Erythroblast (primary cell): ENCODE results near the gene RBBP5.

Experiments
- DNase-seq, 2 experiments: peaks; one replicate each; lab custom pipeline; 2025; lab: John Stamatoyannopoulos, UW
- GATA1 ChIP-seq: IDR thresholded peaks from 2 replicates; pipeline ENCODE4 v1.6.1; 2011; ENCODE audit warnings: low read depth, mild to moderate bottlenecking, control low read depth, low read length, moderate library complexity
- POLR2A ChIP-seq: IDR thresholded peaks from 2 replicates; pipeline ENCODE4 v1.6.1; 2011; ENCODE audit warnings: mild to moderate bottlenecking, low read length

The RBBP5 gene

DNA sequence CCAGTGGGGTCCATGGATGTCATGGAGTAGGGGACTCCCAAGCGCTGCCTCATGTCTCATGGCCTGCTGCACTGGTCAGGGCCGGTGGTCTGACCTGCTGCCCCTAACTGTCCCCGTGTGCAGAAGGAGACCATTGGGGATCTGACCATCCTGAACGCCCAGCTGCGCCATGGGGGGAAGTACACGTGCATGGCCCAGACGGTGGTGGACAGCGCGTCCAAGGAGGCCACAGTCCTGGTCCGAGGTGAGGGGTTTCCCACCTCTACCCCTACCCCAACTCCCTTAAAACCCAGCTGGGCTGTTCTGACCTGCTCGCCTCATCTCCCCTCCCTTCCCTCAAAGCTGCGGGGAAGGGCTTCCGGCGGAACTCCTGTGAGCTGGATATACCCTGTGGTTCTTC is 56.1 kb downstream of the RBBP5 start:
- TF ChIP-seq GATA1 (no peak), POLR2A (no peak)
- DNase-seq: no peak

DNA sequence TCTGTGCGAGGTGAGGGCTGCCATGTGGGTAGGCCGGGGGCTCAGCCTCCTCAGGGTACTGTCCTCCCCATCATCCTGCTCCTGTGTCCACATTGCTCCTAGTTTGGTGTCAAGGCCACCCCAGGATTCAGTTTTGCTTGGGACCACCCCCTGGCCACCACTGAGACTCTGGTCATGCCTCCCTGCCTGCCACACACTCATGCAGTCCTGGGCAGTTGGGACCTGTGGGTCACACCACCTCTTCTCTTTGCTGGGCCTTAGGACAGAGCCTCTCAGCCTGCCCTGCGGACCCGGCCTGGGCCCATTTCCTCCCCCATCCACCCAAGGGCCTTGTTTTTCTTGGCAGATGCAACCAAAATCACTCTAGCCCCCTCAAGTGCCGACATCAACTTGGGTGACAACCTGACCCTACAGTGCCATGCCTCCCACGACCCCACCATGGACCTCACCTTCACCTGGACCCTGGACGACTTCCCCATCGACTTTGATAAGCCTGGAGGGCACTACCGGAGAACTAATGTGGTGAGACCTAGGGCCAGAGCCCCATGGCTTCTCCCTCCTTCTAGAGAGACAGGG is 56.9 kb downstream of the RBBP5 start:
- DNase-seq: no peak

DNA sequence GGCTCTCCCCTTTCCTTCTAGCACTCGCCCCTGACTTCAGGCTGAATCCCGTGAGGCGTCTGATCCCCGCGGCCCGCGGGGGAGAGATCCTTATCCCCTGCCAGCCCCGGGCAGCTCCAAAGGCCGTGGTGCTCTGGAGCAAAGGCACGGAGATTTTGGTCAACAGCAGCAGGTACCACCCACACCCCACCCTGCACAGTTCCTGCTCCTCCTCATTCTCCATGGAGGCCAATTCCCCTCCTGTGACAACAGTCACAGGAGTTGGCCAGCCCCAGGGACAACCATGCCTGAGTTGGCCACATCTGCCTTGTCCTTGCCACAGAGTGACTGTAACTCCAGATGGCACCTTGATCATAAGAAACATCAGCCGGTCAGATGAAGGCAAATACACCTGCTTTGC is 57.5 kb downstream of the RBBP5 start:
- DNase-seq: no peak
- no peak for TF ChIP-seq POLR2A
- no peak for TF ChIP-seq GATA1

More for the DNA sequence above, 56.9 kb downstream of the RBBP5 start:
- TF ChIP-seq POLR2A (no peak), GATA1 (no peak)

DNA sequence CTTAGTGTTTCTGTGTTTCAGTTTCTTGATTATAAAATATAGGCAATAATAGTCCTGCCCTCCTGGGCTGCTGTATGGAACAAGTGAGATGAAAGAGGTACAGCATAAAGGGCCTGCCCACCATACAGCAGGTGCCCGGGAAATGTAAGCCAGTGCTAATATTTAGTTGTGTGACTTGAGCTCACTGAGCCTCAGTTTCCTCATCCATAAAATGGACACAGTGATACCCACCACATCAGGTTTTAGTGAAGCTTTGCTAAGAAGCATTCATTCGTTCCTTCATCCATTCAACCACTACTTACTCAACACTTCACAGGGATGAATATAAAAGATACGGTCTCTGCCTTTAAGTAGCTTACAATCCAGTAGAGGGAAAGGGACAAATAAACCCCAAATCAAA is 58.9 kb downstream of the RBBP5 start:
- DNase-seq: no peak
- no peak for TF ChIP-seq GATA1
- TF ChIP-seq POLR2A: no peak

DNA sequence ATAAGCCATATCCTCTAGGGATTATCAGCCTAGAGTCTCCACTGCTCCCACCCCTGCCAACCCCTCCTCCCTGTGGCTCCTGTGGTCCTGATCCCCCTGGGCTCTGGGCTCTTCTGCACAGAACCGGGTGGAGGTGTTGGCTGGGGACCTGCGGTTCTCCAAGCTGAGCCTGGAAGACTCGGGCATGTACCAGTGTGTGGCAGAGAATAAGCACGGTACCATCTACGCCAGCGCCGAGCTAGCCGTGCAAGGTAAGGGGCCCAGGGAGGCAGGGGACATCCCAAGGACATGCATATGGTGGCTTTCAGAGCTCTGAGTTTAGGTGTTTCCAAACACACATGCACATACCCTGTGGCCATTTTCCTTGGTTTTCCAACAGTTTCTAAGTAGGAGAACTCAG is 59.5 kb downstream of the RBBP5 start:
- no peak for TF ChIP-seq GATA1
- TF ChIP-seq POLR2A: no peak
- no peak for DNase-seq

DNA sequence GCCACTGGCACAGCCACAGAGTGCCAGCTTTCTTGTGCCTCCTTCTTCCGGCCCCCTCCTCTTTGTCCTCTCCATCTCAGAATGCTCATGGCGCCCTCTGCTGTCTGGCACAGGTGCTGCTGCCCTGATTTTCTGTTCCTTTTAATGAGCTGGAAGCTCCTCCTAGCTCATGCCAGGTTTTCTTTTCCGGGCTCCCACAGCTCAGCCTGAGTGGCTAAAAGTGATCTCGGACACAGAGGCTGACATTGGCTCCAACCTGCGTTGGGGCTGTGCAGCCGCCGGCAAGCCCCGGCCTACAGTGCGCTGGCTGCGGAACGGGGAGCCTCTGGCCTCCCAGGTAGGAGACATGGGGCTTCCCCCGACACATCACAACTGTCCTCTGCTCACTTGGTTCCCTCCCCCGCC is 60.1 kb downstream of the RBBP5 start:
- TF ChIP-seq GATA1: no peak
- no peak for TF ChIP-seq POLR2A
- DNase-seq: peak; percentile 57 to 77

DNA sequence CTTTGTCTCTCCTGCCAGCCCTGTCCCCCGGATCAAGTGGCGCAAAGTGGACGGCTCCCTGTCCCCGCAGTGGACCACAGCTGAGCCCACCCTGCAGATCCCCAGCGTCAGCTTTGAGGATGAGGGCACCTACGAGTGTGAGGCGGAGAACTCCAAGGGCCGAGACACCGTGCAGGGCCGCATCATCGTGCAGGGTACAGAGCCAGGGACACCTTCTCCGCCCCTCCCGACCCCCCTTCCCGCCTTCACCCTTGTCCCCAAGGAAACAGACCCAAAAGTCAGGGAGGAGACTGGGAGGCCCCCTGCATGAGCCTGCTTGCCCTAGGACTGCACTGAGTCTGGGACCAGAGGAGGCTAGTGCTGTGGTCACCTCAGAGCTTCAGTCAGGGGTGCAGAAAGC is 60.6 kb downstream of the RBBP5 start:
- DNase-seq: no peak
- TF ChIP-seq GATA1: no peak

DNA sequence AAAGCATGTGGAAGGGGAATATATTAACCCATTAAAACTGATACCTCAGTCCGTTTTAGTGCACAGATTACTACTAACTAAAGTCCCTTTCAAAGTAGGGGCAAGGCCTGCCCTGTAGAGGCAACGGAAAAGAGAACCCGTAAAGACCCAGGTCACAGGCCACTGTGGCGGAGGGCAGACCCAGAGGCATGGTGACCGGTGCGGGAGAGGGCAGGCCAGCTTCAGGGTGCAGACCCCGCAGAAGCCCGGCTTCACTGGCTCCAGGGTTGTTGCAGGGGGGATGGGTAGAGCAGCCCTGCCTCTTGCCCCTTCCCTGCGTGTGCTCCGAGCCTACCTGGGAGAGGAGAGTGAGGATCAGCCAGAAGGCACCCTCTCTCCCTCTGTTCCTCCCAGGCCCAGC is 61.0 kb downstream of the RBBP5 start:
- TF ChIP-seq POLR2A: no peak
- TF ChIP-seq GATA1: no peak
- no peak for DNase-seq

DNA sequence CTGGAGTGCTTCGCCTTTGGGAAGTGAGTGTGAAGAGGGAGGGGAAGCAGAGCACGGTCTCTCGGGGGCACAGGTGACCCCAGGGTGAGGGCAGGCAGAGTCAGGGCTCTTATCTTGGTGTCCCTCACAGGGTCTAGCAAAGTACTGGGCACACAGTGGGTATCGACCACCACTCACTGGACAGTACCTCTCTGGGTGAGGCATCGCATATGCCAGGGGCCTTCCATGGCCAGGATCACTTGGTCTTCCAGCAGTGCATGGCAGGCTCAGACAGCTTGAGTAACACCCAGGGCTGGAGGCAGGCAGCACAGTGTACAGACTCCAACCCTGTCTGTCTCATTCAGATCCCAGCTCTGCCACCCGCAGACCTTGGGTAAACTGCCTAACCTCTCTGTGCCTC is 62.1 kb downstream of the RBBP5 start:
- DNase-seq: no peak
- no peak for TF ChIP-seq GATA1
- TF ChIP-seq POLR2A: no peak

DNA sequence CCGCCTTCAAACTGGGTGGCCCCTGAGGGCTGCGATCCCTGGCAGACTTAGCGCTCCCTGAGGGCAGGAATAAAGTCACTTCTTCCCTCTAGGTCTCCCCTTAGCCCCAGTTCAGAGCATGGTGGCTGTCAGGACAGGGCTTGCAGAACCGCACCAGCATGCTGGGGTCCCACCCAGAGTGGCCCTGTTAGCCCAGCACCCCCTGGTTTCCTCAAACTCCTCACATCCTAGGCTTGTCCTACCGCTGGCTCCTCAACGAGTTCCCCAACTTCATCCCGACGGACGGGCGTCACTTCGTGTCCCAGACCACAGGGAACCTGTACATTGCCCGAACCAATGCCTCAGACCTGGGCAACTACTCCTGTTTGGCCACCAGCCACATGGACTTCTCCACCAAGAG is 62.9 kb downstream of the RBBP5 start:
- DNase-seq: no peak
- TF ChIP-seq GATA1: no peak
- TF ChIP-seq POLR2A: no peak

DNA sequence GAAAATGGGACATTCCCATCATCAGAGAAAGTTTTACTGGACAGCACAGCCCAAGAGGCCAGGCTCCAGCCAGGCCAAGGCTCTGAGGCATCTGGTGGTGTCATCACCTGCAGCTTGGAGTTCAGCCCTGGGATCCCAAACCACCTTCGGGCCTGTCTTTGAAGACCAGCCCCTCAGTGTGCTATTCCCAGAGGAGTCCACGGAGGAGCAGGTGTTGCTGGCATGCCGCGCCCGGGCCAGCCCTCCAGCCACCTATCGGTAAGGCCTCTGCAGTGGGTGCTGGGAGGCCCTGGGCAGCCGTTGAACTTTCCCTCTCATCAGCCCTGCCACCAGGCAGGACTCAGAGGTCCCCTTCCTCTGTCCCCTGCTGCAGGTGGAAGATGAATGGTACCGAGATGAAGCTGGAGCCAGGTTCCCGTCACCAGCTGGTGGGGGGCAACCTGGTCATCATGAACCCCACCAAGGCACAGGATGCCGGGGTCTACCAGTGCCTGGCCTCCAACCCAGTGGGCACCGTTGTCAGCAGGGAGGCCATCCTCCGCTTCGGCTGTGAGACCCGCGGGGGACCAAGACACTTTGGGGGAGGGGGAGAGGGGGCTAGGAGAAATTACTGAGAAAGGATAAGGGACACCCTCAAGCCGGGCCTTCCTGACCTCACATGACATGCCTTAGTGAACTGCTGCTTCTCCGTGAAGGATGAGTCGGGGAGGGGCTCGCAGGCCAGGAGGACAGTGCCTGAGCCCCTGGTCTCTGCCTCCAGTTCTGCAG is 63.8 kb downstream of the RBBP5 start:
- no peak for TF ChIP-seq GATA1
- no peak for TF ChIP-seq POLR2A

DNA sequence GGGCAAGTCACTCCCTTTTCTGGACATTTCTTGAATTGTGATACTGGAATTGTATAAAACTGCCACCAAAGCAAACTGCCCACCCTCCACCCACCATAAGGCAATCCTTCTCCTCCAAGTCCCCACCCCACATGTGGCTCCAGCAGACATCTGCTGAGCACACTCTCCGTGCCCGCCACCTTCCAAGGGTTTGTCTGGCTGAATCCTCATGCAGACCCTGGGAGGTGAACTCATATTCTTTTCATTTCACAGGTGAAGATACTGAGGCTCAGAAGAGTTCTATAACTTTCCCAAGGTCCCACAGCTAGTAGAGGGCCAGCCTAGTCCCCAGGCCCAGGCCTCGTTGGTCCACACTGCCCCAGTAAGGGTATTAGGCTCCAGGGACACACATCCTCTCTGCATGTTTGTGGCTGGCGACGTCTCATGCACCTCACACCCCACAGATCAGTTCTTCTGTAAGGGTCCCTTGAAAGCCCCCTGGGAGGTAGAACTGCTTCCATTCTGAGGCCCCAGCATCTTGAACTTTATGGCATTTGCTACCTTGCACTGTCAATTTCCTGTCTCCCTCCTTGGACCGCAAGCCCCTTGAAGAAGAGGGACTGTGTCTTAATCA is 64.7 kb downstream of the RBBP5 start:
- TF ChIP-seq POLR2A (no peak), GATA1 (no peak)
- DNase-seq: no peak

More for the DNA sequence above, 63.8 kb downstream of the RBBP5 start:
- DNase-seq: no peak

DNA sequence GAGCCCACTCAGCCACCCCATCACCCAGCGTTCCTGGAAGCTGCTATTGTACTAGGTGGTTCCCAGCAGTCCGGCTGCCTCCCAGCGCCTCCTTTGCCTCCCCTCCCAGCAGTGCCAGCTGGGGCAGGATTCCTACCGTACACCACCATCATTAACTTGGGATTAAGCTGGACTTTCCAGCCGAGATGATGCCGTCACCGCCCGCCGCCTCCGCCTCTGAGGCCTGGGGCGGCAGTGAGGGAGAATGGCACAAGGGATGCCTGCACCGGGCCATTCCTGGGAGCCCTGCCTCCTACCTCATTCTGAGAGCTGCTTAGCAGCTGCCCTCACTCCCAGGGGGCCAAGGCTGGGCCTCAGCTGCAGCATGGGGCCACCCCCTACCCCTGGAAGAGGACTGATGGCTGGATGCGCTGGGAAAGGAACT is 65.6 kb downstream of the RBBP5 start:
- no peak for DNase-seq
- TF ChIP-seq GATA1: no peak
- no peak for TF ChIP-seq POLR2A

DNA sequence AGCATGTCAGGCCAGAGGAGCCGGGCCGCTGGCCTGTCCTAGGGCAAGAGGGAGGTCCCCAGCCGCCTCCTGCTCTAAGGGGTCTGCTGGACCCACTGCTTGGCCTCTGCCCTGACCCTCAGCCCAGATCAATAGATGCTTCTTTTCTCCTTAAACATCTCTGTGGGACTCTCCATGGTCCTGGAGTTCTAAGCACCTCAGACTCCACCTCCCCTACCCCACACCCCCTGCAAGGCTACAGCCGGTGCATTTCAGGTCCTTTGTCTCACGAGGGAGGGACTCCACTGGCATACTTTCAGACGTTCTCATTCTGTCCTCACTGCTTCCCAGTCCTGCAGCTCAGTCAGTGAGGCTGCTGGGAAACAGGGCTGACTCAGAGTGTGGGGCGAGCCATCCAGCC is 67.8 kb downstream of the RBBP5 start:
- TF ChIP-seq POLR2A: no peak
- no peak for TF ChIP-seq GATA1
- no peak for DNase-seq

DNA sequence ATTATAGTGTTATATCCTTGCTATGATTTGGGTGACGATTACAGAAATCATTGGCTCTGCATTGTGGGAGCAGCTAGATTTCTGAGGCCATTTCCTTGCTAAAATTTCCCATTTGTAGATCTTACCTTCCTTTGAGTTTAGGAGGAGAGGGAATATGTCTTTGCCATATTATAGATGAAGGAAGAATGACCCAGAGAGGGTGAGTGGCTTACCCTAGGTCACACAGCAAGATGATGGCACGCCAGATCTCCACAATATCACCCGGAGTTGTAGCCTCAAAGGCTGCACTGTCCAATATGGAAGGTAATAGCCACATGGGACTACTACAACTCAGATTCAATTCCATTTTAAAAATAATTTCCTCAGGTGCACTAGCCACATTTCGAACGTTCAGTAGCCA is 68.5 kb downstream of the RBBP5 start:
- DNase-seq: no peak
- TF ChIP-seq POLR2A (no peak), GATA1 (no peak)
